PC-9 (cell line): ENCODE measurements around the gene GGN.

Experiments used
- CTCF ChIP-seq: fragments of 200-600 bp; sonication (generic); conservative IDR thresholded peaks from 2 replicates; pipeline ENCODE4 v1.6.1; 2017; ENCODE audit warnings: mixed run types, antibody characterized with exemption, mild to moderate bottlenecking, moderate library complexity
- EZH2 ChIP-seq: fragments of 200-600 bp; sonication (generic); IDR thresholded peaks from 2 replicates; pipeline ENCODE4 v1.8.0; 2017; ENCODE audit warnings: antibody characterized with exemption, low read depth

GRCh38 chr19:38413416-38413815 is 25.6 kb upstream of the GGN start:
- no peak for TF ChIP-seq CTCF
- TF ChIP-seq EZH2: no peak
